Measurements from ENCODE around the gene PCDHAC1. TPM values are rescaled to one million over a fixed set of nuclear protein-coding genes. Genes with fewer than 3 reads are reported as not detected.

The PCDHAC1 gene
- total and polyA plus RNA-seq, 8 donors = 0.34 to 2.0 (median 1.4) TPM

DNA sequence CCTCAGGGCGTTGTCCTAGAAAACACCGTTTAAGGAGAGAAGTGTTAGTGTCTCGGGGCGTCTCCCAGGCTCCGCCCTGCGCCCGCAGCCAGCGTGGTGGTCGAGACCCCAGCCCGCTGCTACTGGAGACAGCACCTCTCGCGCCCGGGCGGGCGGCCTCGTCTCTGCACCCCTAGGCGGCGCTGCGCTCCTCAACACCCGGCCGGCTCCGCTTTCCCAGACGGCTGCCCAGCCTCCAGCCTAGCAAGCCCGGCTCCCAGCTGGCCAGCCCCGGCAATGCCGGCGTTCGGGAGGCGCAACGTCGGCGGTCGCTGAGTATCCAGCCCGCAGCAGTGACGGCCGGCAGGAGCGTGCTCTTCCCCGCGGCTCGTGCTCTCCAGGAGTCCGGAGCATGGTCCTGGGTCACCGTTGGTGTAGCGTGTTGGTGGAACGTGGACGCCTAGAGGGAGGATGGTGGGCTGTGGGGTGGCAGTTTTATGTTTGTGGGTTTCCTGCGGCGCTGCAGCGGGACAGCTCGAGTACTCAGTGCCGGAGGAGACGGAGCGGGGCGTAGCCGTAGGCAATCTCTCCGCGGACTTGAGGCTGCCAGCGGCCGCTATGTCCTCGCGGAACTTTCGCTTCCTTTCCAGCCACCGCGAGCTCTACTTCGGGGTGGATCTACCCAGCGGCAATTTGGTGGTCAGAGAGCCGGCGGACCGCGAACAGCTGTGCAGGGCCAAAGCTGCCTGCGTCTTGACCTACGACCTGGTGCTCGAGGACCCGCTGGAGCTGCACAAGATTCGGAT lies 536 bp downstream of the PCDHAC1 start:
- intact Hi-C loops (cut with DNase I) = no loop called here
- DNase-seq (peak; percentile 71 to 95 (median 86)), FAIRE-seq (no peak), ATAC-seq (peak; percentile 94 to 98 (median 96))
- 1 to 2% methylated on average over 68 to 74 of the region's 74 CpGs for WGBS, 2 donors
- Histone ChIP-seq H3K4me3 (peak overlapping the region; percentile 26 to 63 (median 40)), H3K9me3 (no peaks in the 10 kb centered on the region), H3K4me1 (peaks cover 0 to 2% (median 0%) of the 10 kb centered on the region in 3 donors), H3K36me3 (no peaks in the 10 kb centered on the region), H3K27me3 (no peaks in the 10 kb centered on the region), H3K27ac (peak overlapping the region; percentile 14 to 62 (median 33))
- TF ChIP-seq, protein P1, sequence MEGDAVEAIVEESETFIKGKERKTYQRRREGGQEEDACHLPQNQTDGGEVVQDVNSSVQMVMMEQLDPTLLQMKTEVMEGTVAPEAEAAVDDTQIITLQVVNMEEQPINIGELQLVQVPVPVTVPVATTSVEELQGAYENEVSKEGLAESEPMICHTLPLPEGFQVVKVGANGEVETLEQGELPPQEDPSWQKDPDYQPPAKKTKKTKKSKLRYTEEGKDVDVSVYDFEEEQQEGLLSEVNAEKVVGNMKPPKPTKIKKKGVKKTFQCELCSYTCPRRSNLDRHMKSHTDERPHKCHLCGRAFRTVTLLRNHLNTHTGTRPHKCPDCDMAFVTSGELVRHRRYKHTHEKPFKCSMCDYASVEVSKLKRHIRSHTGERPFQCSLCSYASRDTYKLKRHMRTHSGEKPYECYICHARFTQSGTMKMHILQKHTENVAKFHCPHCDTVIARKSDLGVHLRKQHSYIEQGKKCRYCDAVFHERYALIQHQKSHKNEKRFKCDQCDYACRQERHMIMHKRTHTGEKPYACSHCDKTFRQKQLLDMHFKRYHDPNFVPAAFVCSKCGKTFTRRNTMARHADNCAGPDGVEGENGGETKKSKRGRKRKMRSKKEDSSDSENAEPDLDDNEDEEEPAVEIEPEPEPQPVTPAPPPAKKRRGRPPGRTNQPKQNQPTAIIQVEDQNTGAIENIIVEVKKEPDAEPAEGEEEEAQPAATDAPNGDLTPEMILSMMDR (IDR thresholded peaks at IDR 0.05) = peak; percentile 65 to 78 (median 75)

DNA sequence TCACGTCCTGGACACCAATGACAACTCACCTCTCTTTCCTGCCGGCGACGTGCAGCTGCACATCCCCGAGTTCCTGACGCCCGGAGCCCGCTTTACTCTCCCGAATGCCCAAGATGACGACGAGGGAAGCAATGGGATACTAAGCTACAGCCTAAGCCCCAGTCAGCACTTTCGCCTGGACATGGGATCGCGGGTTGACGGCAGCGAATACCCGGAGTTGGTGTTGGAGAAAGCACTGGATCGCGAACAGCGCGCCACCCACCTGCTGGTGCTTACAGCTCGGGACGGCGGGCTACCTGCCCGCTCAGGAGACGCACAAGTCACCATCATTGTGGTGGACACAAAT lies 1.1 kb downstream of the PCDHAC1 start:
- TF ChIP-seq, protein P1 (IDR thresholded peaks at IDR 0.05) = no peak
- peak overlapping the region in 3 of 4 donors; percentile 14 to 62 (median 28) for H3K27ac ChIP-seq
- no peaks in the 10 kb centered on the region for H3K27me3 ChIP-seq
- H3K4me3 ChIP-seq = peak overlapping the region; percentile 26 to 63 (median 40)
- peak; percentile 13 to 68 (median 28) for DNase-seq
- H3K4me1 ChIP-seq = peaks cover 0 to 2% (median 0%) of the 10 kb centered on the region in 3 donors
- H3K36me3 ChIP-seq = no peaks in the 10 kb centered on the region
- FAIRE-seq = no peak
- 6% methylated on average over 26 of the region's 26 CpGs for WGBS, 2 donors
- intact Hi-C loops (cut with DNase I) = no loop called here
- peak; percentile 27 to 56 (median 33) for ATAC-seq
- H3K9me3 ChIP-seq = no peaks in the 10 kb centered on the region

DNA sequence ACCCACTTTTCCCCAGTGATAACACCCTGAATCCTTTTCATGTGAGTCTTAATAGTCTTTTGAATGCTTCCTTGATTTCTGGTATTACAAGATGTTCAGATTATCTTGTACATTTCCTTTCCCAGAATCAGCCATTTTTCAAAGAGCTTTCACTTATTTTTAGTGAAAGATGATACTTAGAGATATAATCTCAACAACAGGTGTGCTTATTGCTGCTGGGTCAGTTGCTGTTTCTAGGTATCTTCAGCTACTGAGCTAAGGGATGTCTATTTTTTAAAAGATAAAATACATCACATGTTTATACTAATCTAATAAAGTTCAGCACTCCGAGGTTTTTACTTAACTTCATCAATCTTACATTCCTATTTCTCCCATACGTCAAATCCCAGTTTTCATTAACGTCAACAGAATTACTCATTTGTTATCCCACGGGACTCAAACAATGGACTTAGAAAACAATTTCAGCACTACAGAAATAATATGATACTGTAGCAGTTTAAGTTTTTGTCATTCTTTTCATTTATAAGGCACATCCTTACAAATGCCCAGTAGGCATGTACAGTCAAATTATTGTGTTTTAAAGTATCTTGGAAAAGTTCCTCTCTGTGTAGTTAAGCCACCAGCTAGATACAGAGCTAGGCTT lies 9.0 kb downstream of the PCDHAC1 start:
- DNase-seq (no peak), FAIRE-seq (no peak), ATAC-seq (no peak)
- Histone ChIP-seq H3K4me3 (no peak overlapping the region), H3K9me3 (no peaks in the 10 kb centered on the region), H3K4me1 (no peaks in the 10 kb centered on the region), H3K36me3 (no peaks in the 10 kb centered on the region), H3K27me3 (no peaks in the 10 kb centered on the region), H3K27ac (no peak overlapping the region)
- WGBS, 2 donors = 65 to 67% methylated on average over 4 of the region's 4 CpGs
- TF ChIP-seq, protein P1 (IDR thresholded peaks at IDR 0.05) = no peak
- intact Hi-C loops (cut with DNase I) = no loop called here

DNA sequence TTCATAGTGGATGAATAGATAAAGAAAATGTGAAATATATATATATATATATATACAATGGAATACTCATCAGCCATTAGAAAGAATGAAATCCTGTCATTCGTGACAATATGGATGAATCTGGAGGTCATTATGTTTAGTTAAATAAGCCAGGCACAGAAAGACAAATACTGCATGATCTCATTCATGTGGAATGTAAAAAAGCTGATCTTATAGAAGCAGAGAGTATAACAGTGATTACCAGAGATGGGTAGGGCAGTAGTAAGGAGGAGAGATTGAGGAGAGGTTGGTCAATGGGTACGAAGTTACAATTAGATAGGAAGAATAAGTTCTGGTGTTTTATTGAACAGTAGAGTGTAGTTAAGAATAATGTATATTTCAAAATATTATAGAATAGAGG lies 20.5 kb downstream of the PCDHAC1 start:
- 29 to 55% methylated on average over 2 of the region's 2 CpGs for WGBS, 2 donors
- Histone ChIP-seq H3K9me3 (no peaks in the 10 kb centered on the region), H3K4me1 (no peaks in the 10 kb centered on the region), H3K4me3 (no peak overlapping the region), H3K27me3 (no peaks in the 10 kb centered on the region), H3K36me3 (no peaks in the 10 kb centered on the region), H3K27ac (no peak overlapping the region)
- ATAC-seq (no peak), DNase-seq (no peak), FAIRE-seq (no peak)
- TF ChIP-seq, protein P1 (IDR thresholded peaks at IDR 0.05) = no peak
- intact Hi-C loops (cut with DNase I) = no loop called here

DNA sequence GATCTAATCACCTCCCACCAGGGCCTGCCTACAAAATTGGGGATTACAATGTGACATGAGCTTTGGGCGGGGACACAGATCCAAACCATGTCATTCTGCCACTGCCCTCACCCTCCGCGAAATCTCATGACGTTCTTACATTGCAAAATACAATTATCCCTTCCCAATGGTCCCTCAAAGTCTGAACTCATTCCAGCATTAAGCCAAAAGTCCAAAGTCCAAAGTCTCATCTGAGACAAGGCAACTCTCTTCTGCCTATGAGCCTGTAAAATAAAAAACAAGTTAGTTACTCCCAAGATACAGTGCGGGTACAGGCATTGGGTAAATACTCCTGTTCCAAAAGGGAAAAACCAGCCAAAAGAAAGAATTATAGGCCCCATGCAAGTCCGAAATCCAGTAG lies 25.5 kb downstream of the PCDHAC1 start:
- H3K27ac ChIP-seq = no peak overlapping the region
- no peak overlapping the region for H3K4me3 ChIP-seq
- H3K9me3 ChIP-seq = no peaks in the 10 kb centered on the region
- no peaks in the 10 kb centered on the region for H3K36me3 ChIP-seq
- ATAC-seq = no peak
- TF ChIP-seq, protein P1 (IDR thresholded peaks at IDR 0.05) = no peak
- intact Hi-C loops (cut with DNase I) = no loop called here
- H3K27me3 ChIP-seq = no peaks in the 10 kb centered on the region
- WGBS, 2 donors = 67 to 75% methylated on average over 6 of the region's 6 CpGs
- no peak for DNase-seq
- no peaks in the 10 kb centered on the region for H3K4me1 ChIP-seq
- FAIRE-seq = no peak
